GM13976 (cell line): ENCODE data around the gene GRAMD1B.
A peak's percentile ranks its signal among the peaks of the same experiment; 100 is the strongest.

Experiments
- DNase-seq: peaks from one replicate; pipeline ENCODE4 v3.0.0; 2012; ENCODE audit warnings: low spot score
- CTCF ChIP-seq: IDR thresholded peaks from 2 replicates; pipeline ENCODE4 v1.5.1; 2012; ENCODE audit warnings: borderline replicate concordance, mild to moderate bottlenecking; ENCODE audit not compliant: insufficient read depth; ENCODE audit errors: extremely low read depth, missing control alignments, control extremely low read depth
- in situ Hi-C: fragments of 300-500 bp; cut with MboI; formaldehyde crosslinking; loops from one replicate; pipeline ENCODE4 v1.12.0; 2022; ENCODE audit warnings: low sequenced_read_pairs, mixed read lengths, inconsistent platforms; ENCODE audit not compliant: unreplicated experiment

Gene GRAMD1B

GRCh38 chr11:123556633-123557032 is 126.6 kb downstream of the GRAMD1B start:
- in situ Hi-C loops, result loop anchor here (25.0 kb wide), 1 partner anchor 444 kb away; no protein-coding TSS in a partner anchor
- no peak for DNase-seq
- TF ChIP-seq CTCF, result no peak

DNA sequence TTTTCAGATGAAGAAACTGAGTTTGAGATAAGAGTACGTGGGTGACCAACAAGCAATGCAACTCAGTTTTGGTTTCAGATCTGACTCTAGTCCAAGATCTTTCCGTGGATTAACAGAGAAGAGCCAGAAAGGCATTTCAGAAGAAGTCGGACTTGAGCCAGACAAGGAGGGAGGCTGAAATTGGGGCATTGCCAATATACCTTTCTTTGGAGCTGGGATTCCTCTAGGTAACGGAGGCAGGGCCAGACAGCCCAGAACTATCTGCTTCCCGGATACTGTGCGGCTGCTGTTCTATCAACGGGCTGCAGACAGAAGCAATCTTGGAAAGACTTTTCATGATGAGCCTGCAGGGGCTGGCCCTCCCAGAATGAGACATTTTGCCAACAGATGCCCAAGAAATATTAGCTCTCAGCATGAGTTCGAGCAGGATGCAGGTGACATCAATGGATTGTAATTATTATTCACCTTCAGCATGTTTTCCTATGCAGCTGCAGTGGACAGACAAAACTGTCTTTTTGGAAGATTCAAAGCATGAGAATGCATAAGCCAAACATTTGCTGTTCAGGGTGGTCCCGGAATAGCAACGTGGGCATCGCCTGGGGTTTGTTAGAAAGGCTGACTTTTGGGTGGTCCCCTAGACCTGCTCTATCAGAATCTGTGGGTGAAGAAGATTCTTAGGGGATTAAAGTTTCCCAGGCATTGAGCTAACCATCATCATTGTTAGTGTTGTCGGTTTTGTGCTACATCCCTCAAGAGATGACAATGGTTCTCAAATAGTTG is 128.7 kb downstream of the GRAMD1B start:
- TF ChIP-seq CTCF, result no peak
- in situ Hi-C loops, result loop anchor here (25.0 kb wide), 1 partner anchor 446 kb away; no protein-coding TSS in a partner anchor
- no peak for DNase-seq

GRCh38 chr11:123559523-123559955 is 129.5 kb downstream of the GRAMD1B start:
- no peak for TF ChIP-seq CTCF
- in situ Hi-C loops, result loop anchor here (25.0 kb wide), 1 partner anchor 447 kb away; no protein-coding TSS in a partner anchor
- no peak for DNase-seq

- DNase-seq, result peak; percentile 63
- in situ Hi-C loops, result loop anchor here (25.0 kb wide), 1 partner anchor 448 kb away; no protein-coding TSS in a partner anchor
- no peak for TF ChIP-seq CTCF
These were observed 129.9 kb downstream of the GRAMD1B start for GRCh38 chr11:123560006-123560405.

GRCh38 chr11:123561431-123561800 is 131.3 kb downstream of the GRAMD1B start:
- DNase-seq, result no peak
- in situ Hi-C loops, result loop anchor here (25.0 kb wide), 1 partner anchor 449 kb away; no protein-coding TSS in a partner anchor
- no peak for TF ChIP-seq CTCF

GRCh38 chr11:123562158-123562557 is 132.1 kb downstream of the GRAMD1B start:
- in situ Hi-C loops, result loop anchor here (25.0 kb wide), 1 partner anchor 450 kb away; no protein-coding TSS in a partner anchor
- no peak for DNase-seq

More at GRCh38 chr11:123562158-123562557, 132.1 kb downstream of the GRAMD1B start:
- TF ChIP-seq CTCF, result no peak
